Mesodermal cell (in vitro differentiated cells): Measurements from ENCODE around the gene PDZD8.
A peak's percentile ranks its signal among the peaks of the same experiment; 100 is the strongest.
"Not testable (repeated sequence)": the region's sequence is repeated elsewhere in the genome, so short reads cannot be mapped to it uniquely, and the experiment has no call there.

Experiments
- H3K27ac ChIP-seq: 2 replicates; pipeline ENCODE4 v1.7.0; 2013; ENCODE audit warnings: mild to moderate bottlenecking, low read depth, low read length, moderate library complexity; ENCODE audit not compliant: severe bottlenecking
- H3K36me3 ChIP-seq: 2 replicates; pipeline ENCODE4 v1.7.1; 2013; ENCODE audit warnings: mild to moderate bottlenecking, low read length, moderate library complexity; ENCODE audit not compliant: control insufficient read depth, insufficient read depth
- H3K4me1 ChIP-seq: one replicate; pipeline ENCODE4 v1.7.1; 2013; ENCODE audit warnings: mild to moderate bottlenecking, low read length; ENCODE audit not compliant: insufficient read depth, control insufficient read depth, poor library complexity, severe bottlenecking
- H3K4me3 ChIP-seq: 2 replicates; pipeline ENCODE4 v1.7.0; 2013; ENCODE audit warnings: low read length, control low read depth, mild to moderate bottlenecking; ENCODE audit not compliant: insufficient read depth, poor library complexity, severe bottlenecking; ENCODE audit errors: extremely low read depth
- H3K9me3 ChIP-seq: 2 replicates; pipeline ENCODE4 v1.7.1; 2013; ENCODE audit warnings: mild to moderate bottlenecking, low read length, moderate library complexity; ENCODE audit not compliant: control insufficient read depth
- WGBS, 2 experiments: methylation state at CpG; one replicate each; pipeline ENCODE4 v1.1.5; 2013; ENCODE audit warnings: missing lambda C conversion rate in 2 of 2; ENCODE audit not compliant: insufficient coverage in 2 of 2; 5-methylcytosine and 5-hydroxymethylcytosine counted together

Gene PDZD8

GRCh38 chr10:117241541-117242462, 133.4 kb downstream of the PDZD8 start:
- Histone ChIP-seq H3K27ac (no peak overlapping the region), H3K36me3 (no peaks in the 10 kb centered on the region), H3K4me3 (peak overlapping the region; percentile 29), H3K9me3 (no peaks in the 10 kb centered on the region), H3K4me1 (no peaks in the 10 kb centered on the region)
- WGBS, 2 experiments = 2 to 3% methylated on average over 35 to 45 of the region's 56 CpGs

- Histone ChIP-seq H3K4me1 (no peaks in the 10 kb centered on the region), H3K27ac (no peak within 1 kb of the TSS), H3K9me3 (no peaks in the 10 kb centered on the region), H3K36me3 (no peaks in the 10 kb centered on the region), H3K4me3 (peak within 1 kb of the TSS; percentile 29)
- 2 to 3% methylated on average over 49 to 54 of the region's 93 CpGs for WGBS, 2 experiments
Observed at GRCh38 chr10:117240621-117241529, 134.4 kb downstream of the PDZD8 start, which contains the start of gene SLC18A2. SLC18A2 (plus strand) TSS chr10:117241114; CDS start chr10:117241694, 580 bp downstream.

- H3K36me3 ChIP-seq = no peaks in the 10 kb centered on the region
Observed at GRCh38 chr10:117239721-117240620, 135.3 kb downstream of the PDZD8 start.

GRCh38 chr10:117239051-117239450, 136.2 kb downstream of the PDZD8 start:
- Histone ChIP-seq H3K27ac (no peak overlapping the region), H3K36me3 (no peaks in the 10 kb centered on the region), H3K4me1 (no peaks in the 10 kb centered on the region), H3K9me3 (no peaks in the 10 kb centered on the region), H3K4me3 (no peak overlapping the region)
- WGBS, 2 experiments = 85 to 92% methylated on average over 6 to 8 of the region's 8 CpGs

More at GRCh38 chr10:117239721-117240620, 135.3 kb downstream of the PDZD8 start:
- no peak overlapping the region for H3K27ac ChIP-seq
- no peaks in the 10 kb centered on the region for H3K9me3 ChIP-seq
- H3K4me1 ChIP-seq = no peaks in the 10 kb centered on the region
- 34 to 66% methylated on average over 5 to 8 of the region's 15 CpGs for WGBS, 2 experiments
- H3K4me3 ChIP-seq = no peak overlapping the region

DNA sequence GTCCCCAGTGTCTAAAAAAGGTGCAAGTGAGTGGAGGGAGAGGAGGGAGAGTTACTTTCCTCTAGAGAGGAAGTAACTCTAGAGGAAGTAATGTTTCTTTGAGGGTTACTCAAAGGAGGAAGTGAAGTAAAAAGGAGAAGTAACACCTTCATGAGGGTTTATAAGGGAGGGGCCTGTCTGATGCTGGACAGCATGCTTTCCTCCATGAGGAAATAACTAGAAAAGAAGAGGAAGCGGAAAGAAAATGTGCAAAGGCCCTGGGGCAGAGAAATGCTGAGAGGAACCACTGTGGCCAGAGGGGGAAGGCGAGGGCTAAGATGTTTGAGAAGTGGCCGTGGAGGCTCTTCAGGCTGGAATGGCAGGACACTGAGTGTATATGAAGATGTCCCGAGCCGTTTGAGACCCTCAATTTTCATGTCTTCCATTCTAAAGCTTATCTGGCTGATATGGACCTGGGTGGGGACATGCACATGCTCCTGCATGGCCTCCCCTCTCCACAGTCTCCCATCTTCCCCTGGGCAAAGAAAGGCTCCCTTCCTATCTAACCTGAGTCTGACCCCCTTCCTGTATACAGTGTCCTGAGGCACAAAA, 137.7 kb downstream of the PDZD8 start:
- Histone ChIP-seq H3K9me3 (no peaks in the 10 kb centered on the region), H3K4me3 (no peak overlapping the region), H3K4me1 (no peaks in the 10 kb centered on the region), H3K36me3 (no peaks in the 10 kb centered on the region), H3K27ac (no peak overlapping the region)
- 86 to 89% methylated on average over 5 of the region's 5 CpGs for WGBS, 2 experiments

DNA sequence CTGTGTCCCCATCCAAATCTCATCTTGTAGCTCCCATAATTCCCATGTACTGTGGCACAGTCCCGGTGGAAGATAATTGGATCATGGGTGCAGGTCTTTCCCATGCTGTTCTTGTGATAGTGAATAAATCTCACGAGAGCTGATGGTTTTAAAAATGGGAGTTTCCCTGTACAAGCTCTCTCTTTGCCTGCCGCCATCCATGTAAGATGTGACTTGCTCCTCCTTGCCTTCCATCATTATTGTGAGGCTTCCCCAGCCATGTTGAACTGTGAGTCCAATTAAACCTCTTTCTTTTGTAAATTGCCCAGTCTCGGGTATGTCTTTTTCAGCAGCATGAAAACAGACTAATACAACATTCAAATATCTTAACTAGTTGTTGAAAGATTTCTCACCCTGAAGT, 145.1 kb downstream of the PDZD8 start:
- WGBS, 2 experiments = 86 to 93% methylated on average over 1 to 3 of the region's 4 CpGs

GRCh38 chr10:117228210-117228609, 147.0 kb downstream of the PDZD8 start:
- Histone ChIP-seq H3K36me3 (no peaks in the 10 kb centered on the region), H3K4me1 (no peaks in the 10 kb centered on the region), H3K4me3 (no peak overlapping the region), H3K27ac (no peak overlapping the region), H3K9me3 (no peaks in the 10 kb centered on the region)

More for the DNA sequence above, 145.1 kb downstream of the PDZD8 start:
- not testable (repeated sequence) for H3K4me3 ChIP-seq, H3K4me1 ChIP-seq, H3K36me3 ChIP-seq, H3K27ac ChIP-seq, H3K9me3 ChIP-seq
